Activated CD8-positive, alpha-beta memory T cell treated with anti-CD3 and anti-CD28 coated beads for 4 hours (primary cell): ENCODE data around the gene TUSC2.

Source experiments
- DNase-seq, 2 donors: peaks; one replicate each; pipeline ENCODE4 v3.0.0-alpha.2; 2020; ENCODE audit warnings: low read depth in 2 of 2

The TUSC2 gene

GRCh38 chr3:50327943-50328691, at the start of gene TUSC2:
TUSC2 (minus strand) TSS chr3:50328223; CDS start chr3:50328099, 124 bp downstream.
- peak; percentile 89 to 90 for DNase-seq

- no peak for DNase-seq
These were observed 47.4 kb upstream of the TUSC2 start for GRCh38 chr3:50375258-50375931.

- DNase-seq = no peak
These were observed 46.6 kb upstream of the TUSC2 start for GRCh38 chr3:50374363-50375257.

- no peak for DNase-seq
These were observed 45.4 kb upstream of the TUSC2 start for GRCh38 chr3:50373146-50374051.

GRCh38 chr3:50372349-50372748, 44.3 kb upstream of the TUSC2 start:
- no peak for DNase-seq

GRCh38 chr3:50371133-50371685, 43.2 kb upstream of the TUSC2 start:
- no peak for DNase-seq

- no peak for DNase-seq
These were observed 42.6 kb upstream of the TUSC2 start for GRCh38 chr3:50370594-50370993.

GRCh38 chr3:50369012-50369670, 41.1 kb upstream of the TUSC2 start:
- no peak for DNase-seq

- no peak for DNase-seq
These were observed 37.8 kb upstream of the TUSC2 start for GRCh38 chr3:50365842-50366220.

- DNase-seq = peak; percentile 87 to 89
These were observed 37.2 kb upstream of the TUSC2 start for GRCh38 chr3:50365080-50365841.

- no peak for DNase-seq
These were observed 36.6 kb upstream of the TUSC2 start for GRCh38 chr3:50364573-50365079.

- no peak for DNase-seq
These were observed 31.7 kb upstream of the TUSC2 start for GRCh38 chr3:50359760-50360110.

GRCh38 chr3:50358911-50359759, 31.1 kb upstream of the TUSC2 start, which contains the start of gene TMEM115:
TMEM115 (minus strand) TSS chr3:50359521; CDS start chr3:50359063, 458 bp downstream.
- peak; percentile 90 to 95 for DNase-seq

- DNase-seq = no peak
These were observed 30.4 kb upstream of the TUSC2 start for GRCh38 chr3:50358355-50358910.

GRCh38 chr3:50357481-50357880, 29.5 kb upstream of the TUSC2 start:
- no peak for DNase-seq

GRCh38 chr3:50356553-50356952, 28.5 kb upstream of the TUSC2 start:
- no peak for DNase-seq

GRCh38 chr3:50355829-50356552, 28.0 kb upstream of the TUSC2 start:
- DNase-seq = no peak
